Kidney (tissue), 14 donors: Measurements from ENCODE around the gene ABL1. TPM values are rescaled to one million over a fixed set of nuclear protein-coding genes. Genes with fewer than 3 reads are reported as not detected.
A peak's percentile ranks its signal among the peaks of the same experiment; 100 is the strongest.

Experiments
- DNase-seq, 5 donors: peaks; one replicate each; pipeline ENCODE4 v3.0.0-alpha.2; 2013 to 2020
- FAIRE-seq: peaks from 2 replicates; lab custom pipeline; 2012; peaks lifted over from hg19 to GRCh38; lab: Jason Lieb, UNC
- H3K27ac ChIP-seq, 2 donors: one replicate each; pipeline ENCODE4 v1.7.0; 2013; ENCODE audit warnings: low read depth in 2 of 2, low read length in 2 of 2, inconsistent platforms in 1 of 2
- H3K27me3 ChIP-seq: one replicate; pipeline ENCODE4 v1.7.1; 2013; ENCODE audit warnings: low read length, inconsistent platforms; ENCODE audit not compliant: control insufficient read depth, insufficient read depth
- H3K36me3 ChIP-seq, 3 donors: one replicate each; pipeline versions ENCODE4 v1.7.0 to v1.7.1; 2013; ENCODE audit warnings: low read length in 3 of 3, control low read depth in 1 of 3, inconsistent platforms in 1 of 3; ENCODE audit not compliant: insufficient read depth in 3 of 3, control insufficient read depth in 2 of 3
- H3K4me1 ChIP-seq, 3 donors: one replicate each; pipeline versions ENCODE4 v1.7.0 to v1.7.1; 2013; ENCODE audit warnings: low read length in 3 of 3, inconsistent platforms in 1 of 3, low read depth in 1 of 3; ENCODE audit not compliant: control insufficient read depth in 2 of 3, insufficient read depth in 2 of 3
- H3K4me3 ChIP-seq, 3 donors: one replicate each; pipeline versions ENCODE4 v1.7.0 to v1.8.1; 2013; ENCODE audit warnings: low read length in 3 of 3, control low read depth in 1 of 3, inconsistent platforms in 1 of 3
- H3K9ac ChIP-seq, 3 donors: one replicate each; pipeline versions ENCODE4 v1.7.0 to v1.7.1; 2013; ENCODE audit warnings: low read length in 3 of 3, control low read depth in 1 of 3, inconsistent platforms in 1 of 3
- H3K9me3 ChIP-seq, 3 donors: one replicate each; pipeline versions ENCODE4 v1.7.0 to v1.7.1; 2013; ENCODE audit warnings: low read length in 3 of 3, control low read depth in 1 of 3, inconsistent platforms in 1 of 3; ENCODE audit not compliant: control insufficient read depth in 2 of 3, insufficient read depth in 1 of 3
- CTCF ChIP-seq: IDR thresholded peaks from 3 replicates; pipeline ENCODE4 v1.5.1; 2012; ENCODE audit warnings: mild to moderate bottlenecking, moderate library complexity, borderline replicate concordance; ENCODE audit not compliant: insufficient read depth; ENCODE audit errors: extremely low read depth
- intact Hi-C: fragments of 100-400 bp; cut with DNase I; formaldehyde crosslinking; loops from one replicate; pipeline ENCODE4 v1.11.1; 2022
- polyA plus RNA-seq: library from polyadenylated mRNA; stranded (reverse); fragments of 350-450 nt; fragmentation: Illumina TruSeq; extraction: RNeasy Lipid Tissue Mini Kit (QIAGEN cat#74804); gene quantifications from one replicate; pipeline ENCODE4 v1.2.3, GENCODE V29; 2014; ENCODE audit warnings: low read depth, low replicate concordance; ENCODE audit not compliant: insufficient read depth
- total RNA-seq: library from RNA; stranded (reverse); fragmentation: NEBNext Ultra II Directional; extraction: Animal tissue kit (Norgen Biotek cat#: 25700); gene quantifications from one replicate; pipeline ENCODE4 v1.2.1, GENCODE V29; 2021
- donor health status: control.
- donor health status: control.
- donor health status: control.
- donor health status: control.
- donor health status: control.
- donor health status: DM: yes; HTN: yes; CAD: no.
- donor health status: Normal renal cell carcinoma (clear cell type).

ABL1 gene
- total and polyA plus RNA-seq, 2 donors from 2014 or later, result 15.0 to 63.6 TPM

- peak in 1 of 5 donors; percentile 75 for DNase-seq
- Histone ChIP-seq H3K4me3 (no peak overlapping the region), H3K27me3 (no peaks in the 10 kb centered on the region), H3K4me1 (peaks cover 0 to 26% (median 17%) of the 10 kb centered on the region in 3 donors), H3K9me3 (no peaks in the 10 kb centered on the region), H3K27ac (no peak overlapping the region), H3K36me3 (peaks cover 9 to 27% (median 17%) of the 10 kb centered on the region in 3 donors), H3K9ac (no peak overlapping the region)
- TF ChIP-seq CTCF, result no peak
- no peak for FAIRE-seq
- intact Hi-C loops, result loop anchor here (10.0 kb wide), 1 partner anchor 94 kb away; no protein-coding TSS in a partner anchor
These were observed 34.2 kb downstream of the ABL1 start for GRCh38 chr9:130869250-130869649.

GRCh38 chr9:130870491-130871381 is 35.7 kb downstream of the ABL1 start:
- TF ChIP-seq CTCF, result no peak
- H3K9ac ChIP-seq, result no peak overlapping the region
- H3K27ac ChIP-seq, result no peak overlapping the region
- H3K4me3 ChIP-seq, result no peak overlapping the region
- no peaks in the 10 kb centered on the region for H3K9me3 ChIP-seq
- H3K4me1 ChIP-seq, result peaks cover 0 to 31% (median 17%) of the 10 kb centered on the region in 3 donors
- FAIRE-seq (no peak), DNase-seq (peak in 3 of 5 donors; percentile 27 to 45 (median 33))
- H3K36me3 ChIP-seq, result peaks cover 5 to 38% (median 25%) of the 10 kb centered on the region in 3 donors
- intact Hi-C loops, result no loop called here
- no peaks in the 10 kb centered on the region for H3K27me3 ChIP-seq

- no peak overlapping the region for H3K4me3 ChIP-seq
- H3K36me3 ChIP-seq, result peaks cover 5 to 38% (median 25%) of the 10 kb centered on the region in 3 donors
- intact Hi-C loops, result no loop called here
- H3K27ac ChIP-seq, result no peak overlapping the region
- no peaks in the 10 kb centered on the region for H3K9me3 ChIP-seq
- no peak overlapping the region for H3K9ac ChIP-seq
- H3K27me3 ChIP-seq, result no peaks in the 10 kb centered on the region
- peak in 1 of 5 donors; percentile 27 for DNase-seq
- H3K4me1 ChIP-seq, result peaks cover 0 to 31% (median 17%) of the 10 kb centered on the region in 3 donors
- FAIRE-seq, result no peak
- no peak for TF ChIP-seq CTCF
These were observed 36.5 kb downstream of the ABL1 start for GRCh38 chr9:130871395-130872062.
